Common myeloid progenitor, CD34-positive (primary cell): Measurements from ENCODE around the gene BUD23.

ENCODE experiments used
- CTCF ChIA-PET: fragments of 350-600 bp; sonication (Branson Sonifier 250); formaldehyde crosslinking; loops from one replicate; lab custom pipeline; 2021; ENCODE audit warnings: antibody characterized with exemption; lab: Charles Lee
- POLR2A ChIA-PET: fragments of 350-600 bp; sonication (Branson Sonifier 250); formaldehyde crosslinking; loops from one replicate; lab custom pipeline; 2021; ENCODE audit warnings: antibody characterized with exemption; lab: Charles Lee
- DNase-seq, 3 donors: peaks; one replicate each; pipeline versions ENCODE4 v3.0.0 to v3.0.0-alpha.2; 2013
- H3K27ac ChIP-seq, 2 experiments: 1 replicate in 1 of 2; 2 replicates in 1 of 2; pipeline ENCODE4 v1.7.0; 2013; ENCODE audit warnings: inconsistent platforms in 2 of 2, low read length in 2 of 2, mild to moderate bottlenecking in 2 of 2, low read depth in 1 of 2, moderate library complexity in 1 of 2; ENCODE audit not compliant: severe bottlenecking in 2 of 2, insufficient read depth in 1 of 2, poor library complexity in 1 of 2
- H3K27me3 ChIP-seq, 5 experiments: replicated peaks in 2 of 5; 1 replicate in 3 of 5; 2 replicates in 2 of 5; pipeline versions ENCODE4 v1.6.1 to v1.7.0; 2013; ENCODE audit warnings: low read length in 4 of 5, mild to moderate bottlenecking in 2 of 5, moderate library complexity in 2 of 5, inconsistent platforms in 1 of 5; ENCODE audit not compliant: insufficient read depth in 5 of 5, control insufficient read depth in 4 of 5
- H3K36me3 ChIP-seq, 4 experiments: 1 replicate in 2 of 4; 2 replicates in 2 of 4; pipeline versions ENCODE4 v1.6.1 to v1.7.0; 2013; ENCODE audit warnings: low read length in 3 of 4, control low read depth in 1 of 4, mild to moderate bottlenecking in 1 of 4; ENCODE audit not compliant: control insufficient read depth in 4 of 4, insufficient read depth in 4 of 4
- H3K4me1 ChIP-seq, 4 experiments: 1 replicate in 3 of 4; 2 replicates in 1 of 4; pipeline versions ENCODE4 v1.6.1 to v1.7.1; 2013; ENCODE audit warnings: low read length in 3 of 4, mild to moderate bottlenecking in 3 of 4, control low read depth in 1 of 4, inconsistent platforms in 1 of 4, moderate library complexity in 1 of 4; ENCODE audit not compliant: control insufficient read depth in 4 of 4, insufficient read depth in 4 of 4; ENCODE audit errors: control extremely low read depth in 1 of 4
- H3K4me3 ChIP-seq, 7 experiments: 1 replicate in 4 of 7; 2 replicates in 3 of 7; pipeline versions ENCODE4 v1.5.1 to v1.7.0; 2013; ENCODE audit warnings: mild to moderate bottlenecking in 7 of 7, low read length in 6 of 7, moderate library complexity in 6 of 7, inconsistent platforms in 2 of 7, low read depth in 2 of 7, control low read depth in 1 of 7; ENCODE audit not compliant: insufficient read depth in 4 of 7, control insufficient read depth in 1 of 7; ENCODE audit errors: extremely low read depth in 1 of 7
- H3K9me3 ChIP-seq, 5 experiments: 1 replicate in 4 of 5; 2 replicates in 1 of 5; pipeline versions ENCODE4 v1.6.1 to v1.7.1; 2013; ENCODE audit warnings: low read length in 4 of 5, mild to moderate bottlenecking in 2 of 5, inconsistent platforms in 1 of 5, low read depth in 1 of 5, moderate library complexity in 1 of 5; ENCODE audit not compliant: control insufficient read depth in 4 of 5, insufficient read depth in 2 of 5; ENCODE audit errors: control extremely low read depth in 1 of 5
- WGBS: methylation state at CpG from one replicate; pipeline ENCODE4 v1.1.5; 2013; ENCODE audit not compliant: insufficient coverage; 5-methylcytosine and 5-hydroxymethylcytosine counted together

Gene BUD23

GRCh38 chr7:73730485-73730884 is 47.1 kb downstream of the BUD23 start:
- H3K4me3 ChIP-seq, result no peak overlapping the region
- 12% methylated on average over 3 of the region's 3 CpGs for WGBS
- peaks cover 0 to 7% (median 7%) of the 10 kb centered on the region in 4 experiments for H3K4me1 ChIP-seq
- CTCF ChIA-PET, result interaction anchor here (0.6 to 0.9 kb wide), 3 partner anchors 103 to 181 kb away, joined by 3 to 4 read pairs (median 3); no protein-coding TSS in a partner anchor
- H3K36me3 ChIP-seq, result peaks cover 0 to under 1% (median 0%) of the 10 kb centered on the region in 4 experiments
- POLR2A ChIA-PET, result no interaction called here
- H3K27me3 ChIP-seq, result peaks cover 0 to 68% (median 11%) of the 10 kb centered on the region in 5 experiments
- no peak for DNase-seq
- no peak overlapping the region for H3K27ac ChIP-seq
- H3K9me3 ChIP-seq, result peaks cover 0 to 2% (median 0%) of the 10 kb centered on the region in 5 experiments

- Histone ChIP-seq H3K36me3 (peaks cover 0 to 13% (median 6%) of the 10 kb centered on the region in 4 experiments), H3K4me1 (peaks cover 0 to 7% (median 7%) of the 10 kb centered on the region in 4 experiments), H3K27me3 (peaks cover 0 to 52% (median 4%) of the 10 kb centered on the region in 5 experiments), H3K27ac (no peak overlapping the region), H3K9me3 (peaks cover 0 to 2% (median 0%) of the 10 kb centered on the region in 5 experiments), H3K4me3 (no peak overlapping the region)
- WGBS, result 75% methylated on average over 2 of the region's 2 CpGs
- POLR2A ChIA-PET, result no interaction called here
- no peak for DNase-seq
- CTCF ChIA-PET, result interaction anchor here (0.7 to 8.1 kb wide), 8 partner anchors 9 to 702 kb away, joined by 3 to 81 read pairs (median 4); no protein-coding TSS in a partner anchor
Measured at GRCh38 chr7:73732397-73732796, 49.0 kb downstream of the BUD23 start.

GRCh38 chr7:73734619-73735527 is 51.5 kb downstream of the BUD23 start:
- peaks cover 0 to 2% (median 0%) of the 10 kb centered on the region in 5 experiments for H3K9me3 ChIP-seq
- peaks cover 0 to 13% (median 6%) of the 10 kb centered on the region in 4 experiments for H3K36me3 ChIP-seq
- DNase-seq, result peak; percentile 91 to 97 (median 96)
- no peak overlapping the region for H3K27ac ChIP-seq
- H3K4me1 ChIP-seq, result peaks cover 0 to 22% (median 18%) of the 10 kb centered on the region in 4 experiments
- ChIA-PET POLR2A (interaction anchor here (0.5 to 1.2 kb wide), 3 partner anchors 115 to 128 kb away, joined by 3 to 6 read pairs (median 3); no protein-coding TSS in a partner anchor), CTCF (interaction anchor here (0.6 to 8.1 kb wide), 15 partner anchors 9 to 162 kb away, joined by 3 to 81 read pairs (median 3); no protein-coding TSS in a partner anchor)
- H3K4me3 ChIP-seq, result no peak overlapping the region
- peaks cover 0 to 32% (median 0%) of the 10 kb centered on the region in 5 experiments for H3K27me3 ChIP-seq
- 61% methylated on average over 4 of the region's 16 CpGs for WGBS

DNA sequence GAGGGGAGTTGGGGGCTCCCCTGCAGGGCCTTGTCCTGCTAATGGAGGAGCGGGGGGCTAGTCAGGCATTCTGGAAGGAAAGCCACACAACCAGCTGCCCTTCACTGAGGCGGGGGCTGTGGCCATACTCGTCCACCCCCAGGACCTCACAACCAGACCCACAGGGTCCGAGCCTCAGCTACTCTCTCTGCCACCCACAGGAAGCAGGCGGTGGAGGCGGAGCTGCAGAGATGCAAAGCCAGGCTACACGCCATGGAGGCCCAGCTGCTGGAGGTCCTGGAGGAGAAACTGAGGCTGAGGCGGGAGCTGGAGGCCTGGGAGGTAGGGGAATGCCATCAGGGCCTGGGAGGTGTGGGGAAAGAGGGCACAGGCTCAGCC is 52.1 kb downstream of the BUD23 start:
- no peak for DNase-seq
- POLR2A ChIA-PET, result interaction anchor here (1.2 kb wide), 1 partner anchor 119 kb away, joined by 3 read pairs; no protein-coding TSS in a partner anchor
- H3K27ac ChIP-seq, result no peak overlapping the region

GRCh38 chr7:73736885-73737284 is 53.5 kb downstream of the BUD23 start:
- POLR2A ChIA-PET, result no interaction called here
- H3K4me1 ChIP-seq, result peaks cover 0 to 22% (median 18%) of the 10 kb centered on the region in 4 experiments
- DNase-seq, result no peak
- no peaks in the 10 kb centered on the region for H3K9me3 ChIP-seq
- H3K4me3 ChIP-seq, result no peak overlapping the region
- peaks cover 0 to 13% (median 6%) of the 10 kb centered on the region in 4 experiments for H3K36me3 ChIP-seq
- H3K27me3 ChIP-seq, result peaks cover 0 to 15% (median 0%) of the 10 kb centered on the region in 5 experiments
- 96% methylated on average over 14 of the region's 14 CpGs for WGBS
- H3K27ac ChIP-seq, result no peak overlapping the region
- CTCF ChIA-PET, result interaction anchor here (1.3 to 8.1 kb wide), 3 partner anchors 20 to 132 kb away, joined by 3 to 81 read pairs (median 3); no protein-coding TSS in a partner anchor

More for the DNA sequence above, 52.1 kb downstream of the BUD23 start:
- Histone ChIP-seq H3K4me1 (peaks cover 0 to 22% (median 18%) of the 10 kb centered on the region in 4 experiments), H3K27me3 (peaks cover 0 to 26% (median 0%) of the 10 kb centered on the region in 5 experiments), H3K36me3 (peaks cover 0 to 13% (median 6%) of the 10 kb centered on the region in 4 experiments), H3K4me3 (no peak overlapping the region), H3K9me3 (peaks cover 0 to 2% (median 0%) of the 10 kb centered on the region in 5 experiments)
- CTCF ChIA-PET, result interaction anchor here (0.6 to 8.1 kb wide), 9 partner anchors 8 to 163 kb away, joined by 3 to 81 read pairs (median 4); no protein-coding TSS in a partner anchor
- WGBS, result 93% methylated on average over 8 of the region's 8 CpGs

DNA sequence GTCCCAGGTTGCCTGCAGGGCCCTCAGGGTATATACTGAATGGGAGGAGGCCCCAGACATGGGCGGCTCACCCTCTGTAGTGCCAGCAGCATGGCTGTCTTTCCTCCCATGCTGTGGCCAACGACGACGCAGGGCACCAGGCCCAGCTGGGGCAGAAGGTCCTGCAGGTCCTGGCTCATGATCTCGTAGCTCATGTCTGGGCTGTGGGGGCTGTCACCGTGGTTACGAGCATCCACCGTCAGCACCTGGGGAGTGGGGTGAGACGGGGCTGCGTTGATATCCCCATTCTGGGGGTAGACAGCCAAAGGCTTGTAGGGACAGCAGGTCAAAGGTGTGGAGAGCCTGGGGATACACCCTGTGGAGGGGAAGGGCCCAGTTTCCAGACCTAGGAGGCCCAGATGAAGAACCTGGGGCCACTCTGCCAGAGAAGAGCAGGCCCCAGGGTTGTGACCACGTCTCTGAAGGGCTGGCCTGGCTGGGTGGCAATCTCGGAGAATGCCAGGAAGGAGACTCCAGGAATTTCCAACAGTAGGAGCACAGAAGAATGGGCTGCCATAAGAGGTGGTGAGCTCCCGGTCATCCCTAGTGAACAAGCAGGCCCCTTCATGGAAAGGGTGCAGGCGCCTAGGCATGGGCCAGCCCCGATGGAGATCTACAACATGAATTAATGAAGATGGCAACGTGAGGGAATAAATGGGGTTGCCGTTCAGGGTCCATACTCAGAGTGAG is 54.3 kb downstream of the BUD23 start:
- Histone ChIP-seq H3K27ac (no peak overlapping the region), H3K27me3 (peaks cover 0 to 9% (median under 1%) of the 10 kb centered on the region in 5 experiments), H3K9me3 (no peaks in the 10 kb centered on the region), H3K4me3 (peak overlapping the region in 4 of 7 experiments; percentile 80 to 90 (median 82)), H3K4me1 (peaks cover 0 to 22% (median 18%) of the 10 kb centered on the region in 4 experiments), H3K36me3 (peaks cover 0 to 13% (median 6%) of the 10 kb centered on the region in 4 experiments)
- 73% methylated on average over 10 of the region's 17 CpGs for WGBS
- POLR2A ChIA-PET, result no interaction called here
- CTCF ChIA-PET, result interaction anchor here (1.3 to 8.1 kb wide), 4 partner anchors 21 to 132 kb away, joined by 3 to 81 read pairs (median 4); no protein-coding TSS in a partner anchor
- DNase-seq, result no peak
